HG03097 (cell line): ENCODE measurements around the gene PEX11G.
A peak's percentile ranks its signal among the peaks of the same experiment; 100 is the strongest.

ENCODE experiments used
- ATAC-seq: cut with Tn5 transposase; IDR thresholded peaks from one replicate; pipeline ENCODE4 v1.9.1; 2021; ENCODE audit not compliant: unreplicated experiment, low FRiP score

The PEX11G gene

DNA sequence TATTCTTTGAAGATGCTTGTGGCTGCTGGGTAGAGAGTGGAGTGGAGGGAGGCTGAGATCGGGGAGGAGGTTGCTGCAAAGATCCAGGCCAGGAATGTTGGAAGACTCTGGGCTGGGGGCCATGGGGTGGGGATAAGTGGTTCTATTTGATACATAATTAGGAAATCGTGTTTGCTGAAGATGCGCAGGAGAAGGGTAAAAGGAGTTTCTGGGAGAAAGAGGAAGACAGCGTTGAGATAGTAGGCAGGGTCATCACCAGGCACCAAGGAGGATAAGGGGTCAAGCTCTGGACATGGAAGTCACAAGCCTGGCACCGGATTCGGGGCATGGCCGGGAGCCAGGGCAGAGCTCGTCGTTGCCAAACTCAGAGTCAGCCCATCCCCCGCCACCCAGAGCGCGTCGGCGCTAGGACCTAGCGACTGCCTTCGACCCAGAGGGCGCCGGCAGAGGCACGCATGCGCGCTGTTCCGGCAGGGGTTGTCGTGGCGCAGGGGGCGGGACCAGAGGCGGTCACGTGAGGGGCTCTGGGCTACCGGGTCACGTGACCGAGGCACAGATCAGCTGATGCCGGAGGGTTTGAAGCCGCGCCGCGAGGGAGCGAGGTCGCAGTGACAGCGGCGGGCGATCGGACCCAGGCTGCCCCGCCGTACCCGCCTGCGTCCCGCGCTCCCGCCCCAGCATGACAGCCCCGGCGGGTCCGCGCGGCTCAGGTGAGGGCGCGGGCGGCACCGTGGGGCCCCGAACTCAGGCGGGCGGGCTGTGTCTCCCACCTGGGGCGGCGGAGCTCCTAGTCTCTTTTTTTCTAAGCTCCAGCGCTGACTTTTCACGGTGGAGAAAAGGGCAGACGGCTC, 33.5 kb upstream of the PEX11G start, which contains the start of gene MCOLN1:
Gene MCOLN1, plus strand, starts transcription at position 553 of the 851 bp plus-strand sequence. Its CDS starts 127 bp downstream, at position 680.
- ATAC-seq: peak; percentile 78

DNA sequence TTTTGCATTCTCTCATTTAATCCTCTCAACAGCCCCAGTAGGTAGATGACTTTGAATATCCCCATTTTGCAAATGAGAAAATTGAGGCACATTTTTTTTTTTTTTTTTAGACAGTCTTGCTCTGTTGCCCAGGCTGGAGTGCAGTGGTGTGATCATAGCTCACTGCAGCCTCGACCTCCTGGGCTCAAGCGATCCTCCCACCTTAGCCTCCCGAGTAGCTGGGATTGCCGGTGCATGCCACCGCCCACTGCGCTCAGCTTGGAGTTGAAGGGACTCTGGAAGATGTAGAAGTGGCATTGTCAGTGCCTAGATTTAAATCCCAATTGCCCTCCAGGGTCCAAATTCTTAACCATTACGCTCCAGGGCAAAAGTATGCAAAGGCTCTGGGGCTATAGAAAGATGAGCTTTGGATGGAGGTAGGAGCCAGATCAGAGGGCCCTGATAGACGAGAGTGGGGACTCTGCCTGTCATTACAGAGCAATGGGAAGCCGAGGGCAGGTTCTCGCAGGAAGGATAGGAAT, 32.8 kb upstream of the PEX11G start:
- ATAC-seq: no peak

DNA sequence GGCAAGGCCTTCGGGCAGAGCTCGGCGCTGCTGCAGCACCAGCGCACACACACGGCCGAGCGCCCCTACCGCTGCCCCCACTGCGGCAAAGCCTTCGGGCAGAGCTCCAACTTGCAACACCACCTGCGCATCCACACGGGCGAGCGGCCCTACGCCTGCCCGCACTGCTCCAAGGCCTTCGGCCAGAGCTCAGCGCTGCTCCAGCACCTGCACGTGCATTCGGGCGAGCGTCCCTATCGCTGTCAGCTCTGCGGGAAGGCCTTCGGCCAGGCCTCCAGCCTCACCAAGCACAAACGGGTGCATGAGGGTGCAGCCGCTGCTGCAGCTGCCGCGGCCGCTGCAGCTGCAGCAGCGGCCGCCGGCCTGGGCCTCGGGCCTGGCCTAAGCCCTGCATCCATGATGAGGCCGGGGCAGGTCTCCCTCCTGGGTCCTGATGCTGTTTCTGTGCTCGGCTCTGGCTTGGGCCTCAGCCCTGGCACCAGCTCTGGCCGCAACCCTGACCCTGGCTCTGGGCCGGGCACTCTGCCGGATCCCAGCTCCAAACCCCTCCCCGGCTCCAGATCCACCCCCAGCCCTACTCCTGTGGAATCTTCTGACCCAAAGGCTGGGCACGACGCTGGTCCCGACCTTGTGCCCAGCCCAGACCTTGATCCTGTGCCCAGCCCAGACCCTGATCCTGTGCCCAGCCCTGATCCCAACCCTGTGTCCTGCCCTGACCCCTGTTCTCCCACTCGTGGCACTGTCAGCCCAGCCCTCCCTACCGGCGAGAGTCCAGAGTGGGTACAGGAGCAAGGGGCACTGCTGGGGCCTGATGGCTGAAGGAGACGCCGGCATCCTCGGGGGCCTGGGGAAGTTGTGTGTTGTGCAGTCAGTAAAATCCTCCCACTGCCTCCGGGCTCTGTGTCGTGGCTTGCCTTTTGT, 31.6 kb upstream of the PEX11G start:
- no peak for ATAC-seq

DNA sequence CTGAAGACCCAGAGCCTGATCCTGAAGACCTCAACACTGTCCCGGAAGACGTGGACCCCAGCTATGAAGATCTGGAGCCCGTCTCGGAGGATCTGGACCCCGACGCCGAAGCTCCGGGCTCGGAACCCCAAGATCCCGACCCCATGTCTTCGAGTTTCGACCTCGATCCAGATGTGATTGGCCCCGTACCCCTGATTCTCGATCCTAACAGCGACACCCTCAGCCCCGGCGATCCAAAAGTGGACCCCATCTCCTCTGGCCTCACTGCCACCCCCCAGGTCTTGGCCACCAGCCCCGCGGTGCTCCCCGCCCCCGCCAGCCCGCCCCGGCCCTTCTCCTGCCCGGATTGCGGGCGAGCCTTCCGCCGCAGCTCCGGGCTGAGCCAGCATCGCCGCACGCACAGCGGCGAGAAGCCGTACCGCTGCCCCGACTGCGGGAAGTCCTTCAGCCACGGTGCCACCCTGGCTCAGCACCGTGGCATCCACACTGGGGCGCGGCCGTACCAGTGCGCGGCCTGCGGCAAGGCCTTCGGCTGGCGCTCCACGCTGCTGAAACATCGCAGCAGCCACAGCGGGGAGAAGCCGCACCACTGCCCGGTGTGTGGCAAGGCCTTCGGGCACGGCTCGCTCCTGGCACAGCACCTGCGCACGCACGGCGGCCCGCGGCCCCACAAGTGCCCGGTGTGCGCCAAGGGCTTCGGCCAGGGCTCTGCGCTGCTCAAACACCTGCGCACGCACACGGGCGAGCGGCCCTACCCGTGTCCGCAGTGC, 30.7 kb upstream of the PEX11G start:
- no peak for ATAC-seq

DNA sequence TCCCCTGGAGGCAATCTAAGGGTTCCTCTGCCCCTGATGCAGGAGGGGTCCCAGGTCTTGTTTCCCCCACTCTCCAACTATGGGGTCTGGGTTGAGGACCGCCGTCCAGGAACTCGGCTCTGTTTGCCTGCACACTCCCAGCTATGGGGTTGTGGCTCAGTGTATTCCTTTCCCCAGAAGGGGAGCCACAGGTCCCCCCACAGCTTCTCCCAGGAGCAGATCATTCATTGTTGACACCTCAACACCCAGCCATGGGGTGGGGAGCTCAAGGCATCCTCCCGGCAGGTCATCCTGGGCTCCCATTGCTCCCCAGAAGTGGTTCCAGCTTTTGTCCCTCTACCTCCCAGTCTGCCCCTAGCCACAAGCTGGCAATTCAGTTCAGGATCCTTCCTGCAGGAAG, 28.0 kb upstream of the PEX11G start:
- ATAC-seq: no peak

DNA sequence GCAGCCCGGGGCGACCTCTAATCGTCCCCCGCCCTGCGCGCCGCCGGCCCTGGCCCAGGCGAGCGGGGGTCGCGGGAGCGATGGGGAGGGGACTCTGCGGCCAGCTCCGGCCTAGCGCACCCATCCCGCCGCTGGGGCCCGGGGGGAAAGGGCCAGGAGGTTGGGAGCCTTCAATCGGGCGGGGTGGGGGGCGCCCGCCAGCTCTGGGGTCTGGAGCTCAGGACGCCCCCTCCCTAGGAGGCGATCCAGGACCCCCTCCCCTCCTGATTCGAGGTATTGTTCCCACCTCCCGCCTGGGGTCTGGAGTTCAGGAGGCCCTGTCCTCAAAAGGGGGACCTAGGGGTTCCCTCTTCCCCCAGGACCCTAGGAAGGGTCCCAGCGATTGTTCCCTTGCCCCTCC, 27.5 kb upstream of the PEX11G start:
- ATAC-seq: no peak

DNA sequence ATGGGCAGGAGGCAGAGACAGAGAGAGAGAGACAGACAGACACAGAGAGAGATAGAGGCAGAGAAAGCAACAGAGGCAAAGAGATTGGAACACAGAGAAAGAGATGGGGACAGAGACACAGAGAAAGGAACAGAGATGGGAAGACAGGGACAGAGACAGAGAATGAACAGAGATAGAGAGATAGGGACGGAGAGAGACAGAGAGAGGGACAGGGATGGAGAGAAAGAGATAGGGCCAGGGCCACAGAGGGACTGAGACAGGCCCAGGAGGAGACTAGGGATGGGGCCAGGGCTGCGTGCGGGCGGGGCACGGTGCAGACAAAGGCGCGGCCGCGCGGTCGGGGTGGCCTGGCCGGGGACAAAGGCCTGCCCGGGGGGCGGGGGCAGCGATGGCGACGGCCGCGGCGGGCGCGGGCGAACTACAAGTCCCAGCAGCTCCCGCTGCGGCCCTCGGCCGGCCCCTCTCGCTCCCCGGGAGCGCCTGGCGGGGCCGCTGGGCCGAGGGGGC, 26.9 kb upstream of the PEX11G start, which contains the start of gene ZNF358:
Gene ZNF358, plus strand, starts transcription at position 459 of the 507 bp plus-strand sequence. CDS start 3,140 bp downstream, outside the sequence.
- ATAC-seq: no peak

DNA sequence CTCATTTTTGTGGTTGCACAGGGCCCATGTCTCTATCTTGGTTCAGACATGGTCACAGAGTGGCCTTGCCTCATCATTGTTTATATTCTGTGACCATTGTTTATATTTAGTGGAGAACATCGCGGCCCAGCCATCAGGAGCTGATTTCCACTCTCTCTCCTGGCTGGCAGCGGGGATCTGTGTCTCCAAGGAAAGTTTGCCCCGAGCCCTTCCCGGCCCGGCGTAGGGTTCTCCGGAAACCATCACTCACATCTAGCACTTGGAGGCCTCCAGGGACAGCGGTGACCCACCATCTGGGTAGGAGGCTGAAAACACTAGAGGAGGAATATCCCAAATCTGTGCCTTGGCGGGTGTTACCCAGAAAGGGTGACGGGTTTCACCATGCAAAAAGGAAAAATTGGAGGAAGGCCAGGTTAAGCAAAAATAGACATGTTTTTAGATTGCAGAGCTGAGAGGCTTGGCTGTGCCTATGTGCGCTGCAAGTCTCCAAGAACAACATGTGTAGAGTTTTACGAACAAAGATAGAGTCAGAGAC, 26.3 kb upstream of the PEX11G start:
- ATAC-seq: no peak

DNA sequence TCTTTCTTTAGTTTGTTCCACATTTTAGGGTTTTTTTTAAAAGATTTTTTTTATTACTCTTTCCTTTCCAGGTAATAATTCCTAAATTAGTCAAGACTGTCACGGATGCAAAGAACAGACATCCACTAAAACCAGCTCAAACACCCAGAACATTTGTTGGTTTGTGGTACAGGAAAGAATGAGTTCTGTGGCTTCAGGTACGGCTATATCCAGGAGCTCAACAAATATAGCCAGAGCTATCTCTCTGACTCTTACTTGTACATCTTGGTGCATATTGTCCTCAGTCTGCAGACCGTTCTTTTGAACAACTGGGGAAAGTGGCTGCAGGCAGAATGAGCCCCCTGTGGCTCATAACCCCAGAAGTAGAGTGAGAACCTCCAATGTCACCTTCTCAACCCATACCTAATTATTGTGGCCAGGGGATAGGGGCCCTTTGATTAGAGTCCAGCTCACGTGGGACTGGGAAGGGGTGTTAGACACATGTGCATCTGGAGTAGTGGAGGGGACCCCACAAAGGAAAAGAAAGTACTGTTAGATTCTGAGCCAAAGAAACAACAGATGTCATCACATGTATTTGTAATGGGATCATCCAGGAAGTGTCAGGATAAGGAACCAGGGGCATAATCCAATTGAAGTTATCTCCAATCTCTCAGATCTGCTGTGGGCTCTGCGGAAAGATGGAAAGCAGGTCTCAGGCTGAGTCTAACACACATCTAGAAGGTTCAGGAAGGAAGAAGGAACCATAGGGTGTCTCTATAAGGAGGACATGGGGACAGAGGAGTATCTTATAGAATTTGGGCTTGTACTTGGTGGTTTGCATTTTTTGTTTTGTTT, 25.2 kb upstream of the PEX11G start:
- no peak for ATAC-seq

DNA sequence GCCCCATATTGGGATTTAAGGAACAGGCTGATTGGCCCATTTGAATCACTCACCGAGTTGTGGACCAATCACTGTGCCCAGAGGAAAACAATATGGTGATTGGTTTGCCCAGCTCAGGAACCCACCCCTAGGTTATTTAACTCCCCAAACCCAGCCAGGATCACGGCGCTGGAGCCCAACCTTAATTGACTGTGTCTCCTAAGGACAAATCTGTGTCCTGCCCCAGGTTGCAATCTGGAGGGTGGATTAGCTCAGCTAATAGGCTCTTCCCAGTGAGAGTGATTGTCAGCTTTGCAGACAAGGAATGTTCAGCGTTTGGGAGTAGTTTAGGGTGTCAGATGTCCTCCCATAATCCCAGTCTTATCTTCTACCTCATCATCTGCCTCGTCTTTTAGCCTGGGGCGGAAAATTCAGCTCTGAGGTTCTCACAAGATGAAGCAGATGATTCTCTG, 23.6 kb upstream of the PEX11G start:
- ATAC-seq: no peak

DNA sequence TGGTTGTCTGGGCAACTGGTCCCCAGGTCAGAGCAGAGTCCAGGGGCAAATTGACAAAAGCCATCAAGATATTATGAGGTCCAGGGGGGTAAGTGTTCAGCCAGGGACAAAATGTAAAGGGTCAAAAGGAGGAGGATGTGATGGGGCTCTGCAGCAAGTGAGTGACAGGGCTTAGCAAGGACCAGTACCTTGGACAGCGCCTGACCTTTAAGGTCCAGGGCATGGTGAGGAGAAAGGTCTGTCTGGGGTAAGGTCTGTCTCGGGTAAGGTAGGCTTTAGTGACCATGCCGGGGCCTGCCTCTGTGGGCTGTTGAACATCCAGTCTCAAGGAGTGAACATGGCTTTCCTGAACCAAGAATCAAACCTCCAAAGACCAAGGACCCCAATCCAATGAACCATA, 20.8 kb upstream of the PEX11G start:
- ATAC-seq: no peak

DNA sequence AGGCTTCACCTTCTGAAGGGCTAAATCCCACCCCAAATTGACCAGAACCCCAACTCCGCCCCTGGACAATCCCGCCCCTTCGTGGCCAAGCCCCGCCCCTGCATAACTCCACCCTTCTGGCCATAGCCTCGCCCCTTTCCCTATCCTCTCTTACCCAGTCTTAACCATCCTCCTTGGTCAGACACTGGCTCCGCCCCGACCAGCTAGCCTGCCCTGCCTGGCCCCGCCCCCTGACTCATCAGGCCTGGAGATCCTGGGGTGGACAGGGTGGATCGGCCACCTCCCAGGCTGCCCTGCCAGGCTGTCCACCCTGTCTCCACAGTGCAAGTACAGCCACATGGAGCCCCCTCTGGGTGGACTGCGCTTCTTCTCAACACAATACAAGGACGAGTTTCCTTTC, 19.0 kb upstream of the PEX11G start:
- no peak for ATAC-seq

DNA sequence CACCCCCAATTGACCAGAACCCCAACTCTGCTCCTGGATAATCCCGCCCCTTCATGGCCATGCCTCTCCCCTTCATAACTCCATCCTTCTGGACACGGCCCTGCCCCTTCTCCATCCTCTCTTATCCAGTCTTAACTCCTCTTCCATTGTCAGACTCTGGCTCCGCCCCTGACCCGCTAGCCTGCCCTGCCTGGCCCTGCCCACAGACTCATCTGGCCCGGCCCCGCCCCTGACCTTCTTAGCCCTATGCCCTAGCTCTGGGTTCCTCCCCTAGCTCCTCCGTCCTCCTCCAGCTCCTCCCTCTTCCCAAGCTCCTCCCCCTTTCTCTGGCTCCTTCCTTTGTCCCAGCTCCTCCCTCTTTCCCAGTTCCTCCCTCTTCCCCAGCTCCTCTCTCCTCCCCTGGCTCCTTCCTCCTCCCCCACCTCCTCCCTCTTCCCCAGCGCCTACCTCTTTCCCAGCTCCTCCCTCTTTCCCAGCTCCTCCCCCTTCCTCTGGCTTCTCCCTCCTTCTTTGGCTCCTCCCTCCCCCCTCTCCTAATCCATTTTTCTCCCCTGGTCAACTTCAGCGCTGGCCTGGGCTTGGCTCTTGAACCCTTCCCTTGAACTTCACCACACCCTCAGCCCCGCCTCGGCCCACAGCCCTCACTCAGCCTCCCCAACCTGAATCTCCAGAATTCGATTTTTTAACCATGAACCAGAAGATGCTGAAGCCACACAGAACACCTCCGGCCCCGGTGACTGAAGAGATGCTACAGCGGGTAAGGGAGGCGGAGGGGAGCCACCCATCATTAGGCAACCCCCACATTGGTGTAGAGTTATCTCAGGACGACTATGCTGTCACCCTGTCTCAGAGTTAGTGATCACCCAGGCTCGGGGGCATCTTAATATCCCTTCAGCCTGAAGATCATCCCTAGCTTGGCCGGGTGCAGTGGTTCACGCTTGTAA, 17.8 kb upstream of the PEX11G start:
- no peak for ATAC-seq

DNA sequence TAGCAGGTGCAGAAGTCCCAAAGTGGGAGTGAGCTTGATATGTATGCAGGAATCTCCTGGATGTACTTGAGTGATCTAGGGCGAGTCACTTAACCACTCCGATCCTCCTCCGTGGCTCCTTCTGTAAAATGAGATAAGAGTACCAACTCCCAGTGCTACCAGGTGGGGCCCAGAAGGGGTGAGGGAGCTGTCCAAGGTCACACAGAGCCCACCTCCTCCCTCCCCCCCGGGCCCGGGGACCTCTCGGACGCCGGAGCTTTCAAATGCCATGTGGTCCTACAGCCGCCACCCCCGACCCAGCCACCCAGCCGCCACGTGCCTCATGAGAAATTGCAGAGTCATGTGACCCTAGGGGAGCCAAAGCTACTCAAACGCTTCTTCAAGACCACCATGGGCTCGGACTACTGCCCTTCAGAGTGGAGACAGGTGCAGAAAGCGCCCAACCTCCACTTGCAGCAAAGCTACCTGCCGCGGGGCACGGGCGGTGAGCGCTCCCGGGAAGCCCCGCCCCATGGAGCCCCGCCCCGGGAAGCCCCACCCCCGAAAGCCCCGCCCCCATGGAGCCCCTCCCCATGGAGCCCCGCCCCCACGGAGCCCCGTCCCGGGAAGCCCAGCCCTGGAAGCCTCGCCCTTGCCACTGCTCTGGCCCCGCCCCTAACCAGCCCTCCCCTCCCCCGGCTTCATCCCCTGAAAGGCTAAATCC, 17.0 kb upstream of the PEX11G start:
- ATAC-seq: no peak

DNA sequence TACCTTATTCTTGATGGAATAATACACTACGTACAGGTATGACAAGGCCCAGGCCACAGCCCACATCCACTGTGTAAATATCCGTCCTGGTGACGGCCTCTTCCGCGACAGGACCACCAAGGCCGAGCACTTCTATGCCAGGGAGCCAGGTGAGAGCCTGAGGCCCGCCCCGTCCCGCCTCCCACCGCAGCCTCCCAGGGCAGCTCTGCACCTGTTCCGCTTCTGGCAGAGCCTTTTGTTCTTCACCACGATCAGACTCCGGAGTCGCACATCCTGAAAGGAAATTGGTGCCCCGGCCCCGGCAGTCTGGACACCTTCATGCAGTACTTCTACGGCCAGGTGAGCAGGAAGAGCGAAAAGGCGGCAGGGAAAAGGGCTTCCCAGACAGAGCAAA, 16.4 kb upstream of the PEX11G start:
- ATAC-seq: no peak

DNA sequence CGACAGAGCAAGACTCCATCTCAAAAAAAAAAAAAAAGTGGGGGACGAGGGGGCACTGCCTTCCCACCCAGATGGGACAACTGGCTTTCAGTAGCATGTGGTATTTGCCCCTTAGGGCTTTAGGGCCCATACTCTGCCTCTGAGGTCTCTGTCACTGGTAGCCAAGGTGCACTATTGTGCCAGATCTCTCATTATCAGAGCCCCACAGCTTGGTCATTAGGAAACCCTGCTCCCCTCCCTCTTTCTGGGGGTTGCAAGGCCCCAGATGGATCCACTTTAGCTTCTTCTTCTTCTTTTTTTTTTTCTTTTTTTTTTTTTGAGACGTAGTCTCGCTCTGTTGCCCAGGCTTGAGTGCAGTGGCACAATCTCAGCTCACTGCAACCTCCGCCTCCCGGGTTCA, 15.8 kb upstream of the PEX11G start:
- ATAC-seq: no peak

DNA sequence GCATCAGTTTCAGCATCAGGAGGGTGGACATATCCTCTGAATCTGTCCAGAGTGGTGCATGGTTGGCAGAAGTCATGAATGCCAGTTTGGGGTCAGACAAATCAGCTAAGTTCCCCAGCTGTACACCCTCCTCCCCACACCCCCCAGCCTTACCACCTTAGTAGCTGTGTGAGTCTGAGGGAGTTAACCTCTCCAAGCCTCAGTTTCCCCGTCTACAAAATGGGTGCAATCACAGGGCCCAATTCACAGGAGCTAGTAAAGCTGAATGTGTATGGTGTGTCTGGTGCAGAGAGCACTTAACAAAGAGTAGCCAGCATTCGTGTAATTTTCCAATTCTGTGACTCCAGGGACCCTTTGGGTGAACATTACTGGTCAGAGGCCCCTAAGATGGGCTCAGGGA, 13.7 kb upstream of the PEX11G start:
- no peak for ATAC-seq
